HG03039 (cell line): Measurements from ENCODE around the gene ITPKC.

Source experiments
- ATAC-seq: cut with Tn5 transposase; IDR thresholded peaks from one replicate; pipeline ENCODE4 v1.9.1; 2021; ENCODE audit warnings: mild to moderate bottlenecking, moderate library complexity; ENCODE audit not compliant: unreplicated experiment

Gene ITPKC

GRCh38 chr19:40716482-40717324 is at the start of gene ITPKC, which contains the start of gene COQ8B:
Gene ITPKC, plus strand, starts transcription at chr19:40717112. Its CDS starts 24 bp downstream, at chr19:40717136.
Gene COQ8B, minus strand, starts transcription at chr19:40716886. Its CDS starts 2,254 bp downstream, at chr19:40714632.
- peak; percentile 63 for ATAC-seq

GRCh38 chr19:40667602-40668001 is 49.3 kb upstream of the ITPKC start:
- no peak for ATAC-seq

- ATAC-seq = no peak
These were observed 47.8 kb upstream of the ITPKC start for GRCh38 chr19:40668991-40669614.

GRCh38 chr19:40671404-40671803 is 45.5 kb upstream of the ITPKC start:
- ATAC-seq = no peak

- no peak for ATAC-seq
These were observed 44.9 kb upstream of the ITPKC start for GRCh38 chr19:40672038-40672437.

GRCh38 chr19:40672573-40673299 is 44.2 kb upstream of the ITPKC start:
- no peak for ATAC-seq

GRCh38 chr19:40673397-40673796 is 43.5 kb upstream of the ITPKC start:
- no peak for ATAC-seq

GRCh38 chr19:40674291-40674690 is 42.6 kb upstream of the ITPKC start:
- ATAC-seq = no peak

GRCh38 chr19:40677156-40677555 is 39.8 kb upstream of the ITPKC start:
- ATAC-seq = no peak

GRCh38 chr19:40681039-40681438 is 35.9 kb upstream of the ITPKC start:
- ATAC-seq = no peak

GRCh38 chr19:40682431-40682964 is 34.4 kb upstream of the ITPKC start:
- ATAC-seq = no peak

- ATAC-seq = no peak
These were observed 33.5 kb upstream of the ITPKC start for GRCh38 chr19:40683437-40683836.

GRCh38 chr19:40684280-40684679 is 32.6 kb upstream of the ITPKC start:
- no peak for ATAC-seq

- ATAC-seq = no peak
These were observed 31.8 kb upstream of the ITPKC start for GRCh38 chr19:40685016-40685526.

GRCh38 chr19:40685563-40685962 is 31.3 kb upstream of the ITPKC start:
- no peak for ATAC-seq

GRCh38 chr19:40686882-40687524 is 29.9 kb upstream of the ITPKC start:
- no peak for ATAC-seq

GRCh38 chr19:40687525-40688016 is 29.3 kb upstream of the ITPKC start:
- no peak for ATAC-seq

- no peak for ATAC-seq
These were observed 28.6 kb upstream of the ITPKC start for GRCh38 chr19:40688309-40688708.

GRCh38 chr19:40688987-40689338 is 27.9 kb upstream of the ITPKC start:
- ATAC-seq = no peak

GRCh38 chr19:40689339-40690049 is 27.4 kb upstream of the ITPKC start:
- ATAC-seq = no peak
